ENCODE data around the gene UBR3. TPM values are rescaled to one million over a fixed set of nuclear protein-coding genes. Genes with fewer than 3 reads are reported as not detected.
A peak's percentile ranks its signal among the peaks of the same experiment; 100 is the strongest.

The UBR3 gene
- total and polyA plus RNA-seq, 2 of the 4 experiments (the other 2 are of a cell fraction): 10.0 to 33.9 TPM

GRCh38 chr2:169895294-169895985, 68.2 kb downstream of the UBR3 start:
- Histone ChIP-seq H3K4ac (ENCODE audit: low read depth, low read length) (no peak overlapping the region), H2AFZ (replicated peaks; ENCODE audit: low read length, poor library complexity) (no peak overlapping the region), H4K8ac (ENCODE audit: low read depth in 2 of 2, low read length in 2 of 2) (no peak overlapping the region; a peak in 1 of 4 replicates), H3K36me3 (ENCODE audit: control insufficient read depth, insufficient read depth, low read length) (no peaks in the 10 kb centered on the region), H4K20me1 (ENCODE audit: insufficient read depth, low read length) (peaks cover 5% of the 10 kb centered on the region; the same call in 1 of the 2 replicates), H2AK5ac (ENCODE audit: low read depth, low read length) (no peak overlapping the region), H3K9ac (ENCODE audit: low read depth, low read length) (no peak overlapping the region), H3K23ac (ENCODE audit: low read depth, low read length) (no peak overlapping the region), H3K27me3 (ENCODE audit: control insufficient read depth, insufficient read depth, low read length) (no peaks in the 10 kb centered on the region), H3K18ac (ENCODE audit: low read depth, low read length) (no peak overlapping the region), H2BK15ac (ENCODE audit: low read depth, low read length) (no peak overlapping the region), H4K5ac (ENCODE audit: low read depth, low read length) (no peak overlapping the region), H2BK20ac (ENCODE audit: low read depth, low read length) (no peak overlapping the region), H3K4me2 (ENCODE audit: low read depth, low read length) (no peak overlapping the region), H3K4me1 (ENCODE audit: control insufficient read depth, insufficient read depth, low read length) (no peaks in the 10 kb centered on the region), H3K4me3 (ENCODE audit: insufficient read depth, low read depth, low read length) (no peak overlapping the region), H2AK9ac (replicated peaks; ENCODE audit: low read depth, low read length, poor library complexity) (no peak overlapping the region), H3K9me3 (ENCODE audit: control insufficient read depth, insufficient read depth, low read length) (no peaks in the 10 kb centered on the region), H2BK120ac (ENCODE audit: low read depth, low read length) (0 out of 2 replicates have a peak overlapping the region, but pooled peaks have one; percentile 2), H3K56ac (ENCODE audit: extremely low read depth, insufficient read depth, low read length) (no peak overlapping the region), H3K79me1 (ENCODE audit: low read depth in 1 of 2, low read length in 2 of 2) (peaks cover 0 to 11% of the 10 kb centered on the region in 2 experiments; a peak in 3 of 4 replicates), H3K27ac (ENCODE audit: insufficient read depth, low read length) (no peak overlapping the region), H3K9me1 (ENCODE audit: insufficient read depth, low read length) (0 out of 2 replicates have a peak, but pooled peaks cover 3% of the 10 kb centered on the region), H2BK5ac (ENCODE audit: low read depth, low read length, poor library complexity, severe bottlenecking) (no peak overlapping the region), H4K91ac (ENCODE audit: insufficient read depth, low read depth, low read length) (no peak overlapping the region), H3K14ac (replicated peaks; ENCODE audit: low read depth, low read length) (no peak overlapping the region)
- POLR2A ChIA-PET (ENCODE audit: unreplicated experiment): interaction anchor here (0.7 kb wide), 1 partner anchor 43 kb away, joined by 4 read pairs; no protein-coding TSS in a partner anchor
- no TSS peak for BruUV-seq (replicated peaks)
- WGBS, 2 experiments (ENCODE audit: extremely low coverage in 2 of 2, insufficient read length in 1 of 2): 88% methylated on average over 3 of the region's 3 CpGs; no CpG with 5 or more reads in 1 of the 2 experiments
- CTCF ChIA-PET: interaction anchor here (0.7 kb wide), 1 partner anchor 163 kb away, joined by 4 read pairs; no protein-coding TSS in a partner anchor
- peak; percentile 52 for DNase-seq
- intact Hi-C loops (cut with micrococcal nuclease): no loop called here
- TF ChIP-seq NFE2L2 (IDR thresholded peaks at IDR 0.05; ENCODE audit: low read depth, low read length) (peak; percentile 82), MAFK (IDR thresholded peaks at IDR 0.05; ENCODE audit: low read depth, low read length) (peak; percentile 68), RAD21 (IDR thresholded peaks at IDR 0.05; ENCODE audit: low read length) (no peak), CHD1 (IDR thresholded peaks at IDR 0.05; ENCODE audit: low read depth, low read length) (no peak), CTCF (conservative IDR thresholded peaks at IDR 0.05; ENCODE audit: low read depth, low read length) (no peak), MXI1 (IDR thresholded peaks at IDR 0.05; ENCODE audit: borderline replicate concordance, low read depth, low read length) (no peak), RFX5 (IDR thresholded peaks at IDR 0.05; ENCODE audit: low read depth, low read length) (no peak)
- peak; percentile 83 for ATAC-seq (ENCODE audit: low read depth)
- in situ Hi-C loops (cut with MboI; ENCODE audit: low sequenced_read_pairs): no loop called here
- dilution Hi-C loops (cut with HindIII; ENCODE audit: low sequenced_read_pairs, unreplicated experiment): no loop called here
